H1 (cell line): ENCODE results near the gene MBOAT2. TPM values are rescaled to one million over a fixed set of nuclear protein-coding genes. Genes with fewer than 3 reads are reported as not detected.

ENCODE experiments used
- CTCF ChIA-PET: fragments of 300-600 bp; sonication (Branson Sonifier 250); formaldehyde crosslinking; loops from one replicate; lab custom pipeline; 2021; ENCODE audit not compliant: partially characterized antibody; lab: Charles Lee
- POLR2A ChIA-PET: fragments of 300-600 bp; sonication (Branson Sonifier 250); formaldehyde crosslinking; loops from one replicate; lab custom pipeline; 2021; ENCODE audit warnings: inconsistent platforms; ENCODE audit not compliant: partially characterized antibody; lab: Charles Lee
- DNase-seq, 2 experiments: peaks; one replicate each; pipeline versions ENCODE4 v3.0.0 to v3.0.0-alpha.2; 2010 to 2022; ENCODE audit warnings: low spot score in 2 of 2, low read depth in 1 of 2, mixed read lengths in 1 of 2
- FAIRE-seq: peaks from 2 replicates; lab custom pipeline; 2011; peaks lifted over from hg19 to GRCh38; lab: Jason Lieb, UNC
- H2AFZ ChIP-seq: 2 replicates; pipeline ENCODE4 v1.8.1; 2012; ENCODE audit warnings: low read length, inconsistent platforms
- H2AK5ac ChIP-seq: 2 replicates; pipeline ENCODE4 v1.6.1; 2013; ENCODE audit warnings: low read depth, low read length
- H2BK120ac ChIP-seq: replicated peaks from 2 replicates; pipeline ENCODE3; 2013; ENCODE audit warnings: low read depth, low read length, inconsistent platforms
- H2BK12ac ChIP-seq: 2 replicates; pipeline ENCODE4 v1.6.1; 2013; ENCODE audit warnings: low read depth, low read length
- H2BK15ac ChIP-seq: 2 replicates; pipeline ENCODE4 v1.6.1; 2013; ENCODE audit warnings: low read length
- H2BK20ac ChIP-seq: 2 replicates; pipeline ENCODE4 v1.6.1; 2013; ENCODE audit warnings: low read length
- H2BK5ac ChIP-seq: 2 replicates; pipeline ENCODE4 v1.6.1; 2013; ENCODE audit warnings: low read depth, low read length
- H3K14ac ChIP-seq: 2 replicates; pipeline ENCODE4 v1.6.1; 2013; ENCODE audit warnings: inconsistent platforms; ENCODE audit not compliant: insufficient read length
- H3K18ac ChIP-seq: 2 replicates; pipeline ENCODE4 v1.6.1; 2013; ENCODE audit warnings: low read length; ENCODE audit errors: extremely low read depth
- H3K23ac ChIP-seq: 2 replicates; pipeline ENCODE4 v1.6.1; 2013; ENCODE audit warnings: inconsistent platforms; ENCODE audit not compliant: insufficient read length
- H3K23me2 ChIP-seq: 2 replicates; pipeline ENCODE4 v1.6.1; 2013; ENCODE audit warnings: low read depth, low read length
- H3K27ac ChIP-seq: 2 replicates; pipeline ENCODE4 v1.6.1; 2011; ENCODE audit warnings: low read depth, low read length, inconsistent platforms
- H3K27me3 ChIP-seq, 4 experiments: replicated peaks in 1 of 4; 1 replicate in 1 of 4; 2 replicates in 3 of 4; pipeline versions ENCODE4 v1.6.1 to v1.8.1; 2011 to 2013; ENCODE audit warnings: low read length in 3 of 4, mild to moderate bottlenecking in 3 of 4, inconsistent platforms in 2 of 4, mixed read lengths in 2 of 4, moderate library complexity in 1 of 4; ENCODE audit not compliant: control insufficient read depth in 3 of 4, insufficient read depth in 3 of 4; ENCODE audit errors: extremely low read depth in 1 of 4
- H3K36me3 ChIP-seq, 4 experiments: 2 replicates each; pipeline versions ENCODE4 v1.6.1 to v1.8.1; 2011 to 2013; ENCODE audit warnings: mild to moderate bottlenecking in 4 of 4, low read length in 3 of 4, moderate library complexity in 2 of 4, control low read depth in 1 of 4, inconsistent platforms in 1 of 4; ENCODE audit not compliant: insufficient read depth in 4 of 4, control insufficient read depth in 2 of 4
- H3K4ac ChIP-seq: replicated peaks from 2 replicates; pipeline ENCODE3; 2013; ENCODE audit warnings: low read length, low read depth, mixed read lengths, inconsistent platforms; ENCODE audit not compliant: insufficient read length
- H3K4me1 ChIP-seq, 4 experiments: replicated peaks in 1 of 4; 1 replicate in 1 of 4; 2 replicates in 3 of 4; pipeline versions ENCODE4 v1.6.1 to v1.8.1; 2011 to 2013; ENCODE audit warnings: low read length in 3 of 4, inconsistent platforms in 2 of 4, mixed read lengths in 1 of 4; ENCODE audit not compliant: insufficient read depth in 4 of 4, control insufficient read depth in 3 of 4
- H3K4me2 ChIP-seq, 2 experiments: 2 replicates each; pipeline versions ENCODE4 v1.6.1 to v1.8.1; 2011 to 2013; ENCODE audit warnings: low read depth in 2 of 2, low read length in 2 of 2, control low read depth in 1 of 2, inconsistent platforms in 1 of 2, mild to moderate bottlenecking in 1 of 2; ENCODE audit not compliant: insufficient read depth in 1 of 2
- H3K4me3 ChIP-seq, 4 experiments: fragments of 200-600, 300-600 bp in 1 of 4; sonication (generic), shearing (Covaris generic), sonication (Bioruptor Twin) in 1 of 4; 2 replicates each; pipeline versions ENCODE4 v1.5.1 to v1.8.1; 2011 to 2016; ENCODE audit warnings: low read length in 4 of 4, low read depth in 3 of 4, control low read depth in 2 of 4, inconsistent platforms in 2 of 4, mild to moderate bottlenecking in 2 of 4, mixed read lengths in 1 of 4, moderate library complexity in 1 of 4; ENCODE audit not compliant: insufficient read depth in 2 of 4; ENCODE audit errors: extremely low read depth in 1 of 4
- H3K56ac ChIP-seq: replicated peaks from 2 replicates; pipeline ENCODE3; 2013; ENCODE audit warnings: low read depth, mild to moderate bottlenecking, mixed read lengths, low read length, inconsistent platforms; ENCODE audit not compliant: insufficient read length
- H3K79me1 ChIP-seq: 2 replicates; pipeline ENCODE4 v1.6.1; 2013; ENCODE audit warnings: low read depth, low read length, control low read depth
- H3K79me2 ChIP-seq, 2 experiments: 2 replicates each; pipeline versions ENCODE4 v1.6.1 to v1.8.1; 2012 to 2013; ENCODE audit warnings: low read length in 2 of 2, mild to moderate bottlenecking in 2 of 2, inconsistent platforms in 1 of 2; ENCODE audit not compliant: insufficient read depth in 2 of 2, control insufficient read depth in 1 of 2
- H3K9ac ChIP-seq, 4 experiments: replicated peaks in 1 of 4; 1 replicate in 1 of 4; 2 replicates in 3 of 4; pipeline versions ENCODE4 v1.6.1 to v1.8.1; 2011 to 2013; ENCODE audit warnings: low read depth in 3 of 4, low read length in 3 of 4, control low read depth in 2 of 4, mild to moderate bottlenecking in 2 of 4, moderate library complexity in 2 of 4, inconsistent platforms in 1 of 4; ENCODE audit errors: extremely low read depth in 1 of 4
- H3K9me3 ChIP-seq, 2 experiments: 2 replicates each; pipeline versions ENCODE4 v1.6.1 to v1.8.1; 2012 to 2013; ENCODE audit warnings: mild to moderate bottlenecking in 2 of 2, moderate library complexity in 2 of 2, control low read depth in 1 of 2, inconsistent platforms in 1 of 2, low read depth in 1 of 2, low read length in 1 of 2, mixed read lengths in 1 of 2; ENCODE audit not compliant: insufficient read depth in 2 of 2
- H4K20me1 ChIP-seq, 2 experiments: replicated peaks in 1 of 2; 2 replicates each; pipeline versions ENCODE3 to v1.8.1; 2011 to 2013; ENCODE audit warnings: inconsistent platforms in 2 of 2, low read length in 2 of 2, mild to moderate bottlenecking in 1 of 2; ENCODE audit not compliant: insufficient read depth in 2 of 2, control insufficient read depth in 1 of 2
- H4K5ac ChIP-seq: 2 replicates; pipeline ENCODE4 v1.6.1; 2013; ENCODE audit warnings: low read length, low read depth, mixed read lengths, inconsistent platforms; ENCODE audit not compliant: insufficient read length
- H4K8ac ChIP-seq: 2 replicates; pipeline ENCODE4 v1.8.0; 2013; ENCODE audit warnings: mild to moderate bottlenecking, moderate library complexity, low read length, inconsistent platforms; ENCODE audit not compliant: insufficient read depth; ENCODE audit errors: extremely low read depth
- H4K91ac ChIP-seq: replicated peaks from 2 replicates; pipeline ENCODE3; 2013; ENCODE audit warnings: low read length, mixed read lengths, inconsistent platforms; ENCODE audit not compliant: insufficient read length
- CEBPB ChIP-seq: IDR thresholded peaks from 2 replicates; pipeline ENCODE4 v1.6.1; 2012; ENCODE audit warnings: low read depth, low read length
- CREB1 ChIP-seq: IDR thresholded peaks from 2 replicates; pipeline ENCODE4 v1.6.1; 2012; ENCODE audit warnings: inconsistent platforms
- EGR1 ChIP-seq: IDR thresholded peaks from 2 replicates; pipeline ENCODE4 v1.6.1; 2011; ENCODE audit warnings: low read depth, low read length, borderline replicate concordance
- FOSL1 ChIP-seq: IDR thresholded peaks from 2 replicates; pipeline ENCODE4 v1.6.1; 2011; ENCODE audit warnings: mild to moderate bottlenecking, low read depth, low read length, moderate library complexity; ENCODE audit not compliant: insufficient read depth
- HDAC2 ChIP-seq, 2 experiments: fragments of 300-600 bp in 1 of 2; sonication (generic) in 1 of 2; IDR thresholded peaks; 2 replicates each; pipeline ENCODE4 v1.6.1; 2011 to 2012; ENCODE audit warnings: low read depth in 2 of 2, low read length in 2 of 2, mild to moderate bottlenecking in 2 of 2, moderate library complexity in 2 of 2, borderline replicate concordance in 1 of 2, inconsistent platforms in 1 of 2
- JUND ChIP-seq: IDR thresholded peaks from 2 replicates; pipeline ENCODE4 v1.6.1; 2011; ENCODE audit warnings: mild to moderate bottlenecking, improper control_type of control experiment, low read length
- MAFK ChIP-seq: IDR thresholded peaks from 2 replicates; pipeline ENCODE4 v1.6.1; 2012; ENCODE audit warnings: low read depth, mild to moderate bottlenecking, improper control_type of control experiment, low read length
- RXRA ChIP-seq: IDR thresholded peaks from 2 replicates; pipeline ENCODE4 v1.6.1; 2011; ENCODE audit warnings: low read depth, mild to moderate bottlenecking, low read length, moderate library complexity; ENCODE audit not compliant: insufficient read depth
- SIRT6 ChIP-seq: IDR thresholded peaks from one replicate; pipeline ENCODE4 v1.7.1; 2012; ENCODE audit warnings: low read length, inconsistent platforms
- SIX5 ChIP-seq: IDR thresholded peaks from 2 replicates; pipeline ENCODE4 v1.6.1; 2011; ENCODE audit warnings: mild to moderate bottlenecking, low read depth, low read length
- SUZ12 ChIP-seq: fragments of 200-600 bp; sonication (generic); IDR thresholded peaks from 2 replicates; pipeline ENCODE4 v1.6.1; 2012; ENCODE audit warnings: mild to moderate bottlenecking, inconsistent platforms, low read length, moderate library complexity, mixed read lengths
- TBP ChIP-seq: IDR thresholded peaks from 2 replicates; pipeline ENCODE4 v1.6.1; 2011; ENCODE audit warnings: low read depth, low read length, improper control_type of control experiment
- WGBS, 2 experiments: shearing (Covaris generic) in 1 of 2; methylation state at CpG; one replicate each; pipeline versions ENCODE4 v1.1.6 to v1.1.7; 2013 to 2015; ENCODE audit warnings: low lambda C conversion rate in 2 of 2, mixed read lengths in 2 of 2, inconsistent platforms in 1 of 2, low coverage in 1 of 2, missing lambda C conversion rate in 1 of 2; ENCODE audit not compliant: insufficient replicate concordance in 2 of 2, insufficient coverage in 1 of 2, insufficient read length in 1 of 2; ENCODE audit errors: extremely low coverage in 1 of 2, missing lambda C conversion rate in 1 of 2; 5-methylcytosine and 5-hydroxymethylcytosine counted together
- polyA plus RNA-seq, 7 experiments: library from polyadenylated mRNA; depleted of rRNA in 3 of 7; stranded (reverse) in 5 of 7; unstranded in 2 of 7; fragments of >200 nt in 5 of 7; fragments of 200-250 nt in 2 of 7; gene quantifications; 1 replicate in 5 of 7; 2 replicates in 1 of 7; 4 replicates in 1 of 7; pipeline versions ENCODE4 v1.2.1 to v1.2.3, GENCODE V29; 2011 to 2013; ENCODE audit warnings: missing spikeins in 2 of 7, mixed read lengths in 2 of 7
- total RNA-seq: library from RNA; stranded (reverse); fragmentation: NEBNext Ultra II Directional; extraction: Animal tissue kit (Norgen Biotek cat#: 25700); gene quantifications from 2 replicates; pipeline ENCODE4 v1.2.1, GENCODE V29; 2021
- TF ChIP-seq, protein P1 (sequence below): IDR thresholded peaks from 2 replicates; pipeline ENCODE4 v1.6.1; 2011; ENCODE audit warnings: low read depth, mild to moderate bottlenecking, low read length; ENCODE audit not compliant: insufficient read depth

The MBOAT2 gene
- total and polyA plus RNA-seq, 2 of the 8 experiments (the other 6 are each of a cell fraction or from before 2014, with no cell fraction given), result 11.2 to 23.4 TPM

DNA sequence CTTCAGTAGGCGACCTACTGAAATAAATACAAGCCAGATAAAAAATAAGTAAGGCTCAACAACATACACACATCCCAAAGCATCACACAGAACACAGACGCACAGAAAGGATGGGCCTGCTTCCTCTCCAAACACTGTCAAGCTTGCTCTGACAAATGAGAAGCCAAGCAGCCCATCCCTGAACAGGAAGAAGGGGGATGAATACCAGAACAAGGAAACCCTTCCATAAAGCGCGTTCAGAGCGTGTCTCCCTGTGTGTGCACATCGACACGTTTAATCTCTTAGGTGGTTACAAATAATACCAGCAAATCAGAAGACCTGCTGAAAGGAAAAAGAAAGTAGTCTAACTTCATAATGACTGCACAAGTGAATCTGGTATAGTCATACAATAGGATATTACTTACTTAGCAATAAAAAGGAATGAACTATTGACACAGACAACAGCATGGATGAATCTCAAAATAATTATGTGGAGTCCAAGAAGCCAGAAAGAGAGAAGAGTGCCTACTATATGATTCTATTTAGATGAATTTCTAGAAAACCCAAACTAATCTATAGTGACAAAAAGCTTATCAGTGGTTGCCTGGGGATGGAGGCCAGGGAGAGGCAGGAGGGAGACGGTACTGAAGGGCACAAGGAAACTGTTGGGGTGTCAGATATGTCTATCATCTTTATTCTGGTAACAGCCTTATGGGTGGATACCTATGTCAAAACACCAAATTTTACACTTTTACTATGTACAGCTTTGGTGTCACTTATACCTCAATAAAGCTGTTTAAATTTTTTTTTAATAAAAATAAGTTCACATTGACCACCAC lies 26.8 kb downstream of the MBOAT2 start:
- Histone ChIP-seq H3K9me3 (no peaks in the 10 kb centered on the region), H3K27me3 (no peaks in the 10 kb centered on the region), H3K23me2 (no peaks in the 10 kb centered on the region), H3K18ac (no peak overlapping the region), H2BK5ac (no peak overlapping the region), H3K4me2 (no peak overlapping the region), H4K20me1 (no peaks in the 10 kb centered on the region), H2BK12ac (no peak overlapping the region), H3K4me1 (no peaks in the 10 kb centered on the region), H3K36me3 (no peaks in the 10 kb centered on the region), H2AK5ac (0 out of 2 replicates have a peak overlapping the region, but pooled peaks have one; percentile 26), H4K5ac (no peak overlapping the region), H3K27ac (no peak overlapping the region), H3K79me1 (peaks cover 3% of the 10 kb centered on the region), H3K4ac (no peak overlapping the region), H3K4me3 (no peak overlapping the region), H3K9ac (no peak overlapping the region), H2BK120ac (no peak overlapping the region), H3K56ac (no peak overlapping the region), H2AFZ (no peak overlapping the region), H2BK20ac (no peak overlapping the region), H4K8ac (no peak overlapping the region), H3K23ac (no peak overlapping the region), H4K91ac (no peak overlapping the region), H3K14ac (no peak overlapping the region), H2BK15ac (no peak overlapping the region), H3K79me2 (peaks cover 3 to 41% of the 10 kb centered on the region in 2 experiments; a peak in 3 of 4 replicates)
- ChIA-PET CTCF (interaction anchor here (0.8 to 2.6 kb wide), 5 partner anchors 9 to 173 kb away, joined by 3 to 8 read pairs (median 6); no protein-coding TSS in a partner anchor), POLR2A (interaction anchor here (0.7 kb wide), 1 partner anchor 53 kb away, joined by 3 read pairs; no protein-coding TSS in a partner anchor)
- WGBS, 2 experiments, result 86% methylated on average over 8 of the region's 8 CpGs; no CpG with 5 or more reads in 1 of the 2 experiments
- no peak for DNase-seq
- no peak for FAIRE-seq
- TF ChIP-seq MAFK (no peak), EGR1 (no peak), FOSL1 (no peak), RXRA (no peak), CEBPB (no peak), TBP (no peak), HDAC2 (IDR thresholded peaks at IDR 0.05; ENCODE audit: borderline replicate concordance in 1 of 2, low read depth in 2 of 2, low read length in 2 of 2) (no peak), SUZ12 (no peak), CREB1 (no peak), JUND (no peak), SIX5 (no peak), SIRT6 (no peak)
- TF ChIP-seq, protein P1, sequence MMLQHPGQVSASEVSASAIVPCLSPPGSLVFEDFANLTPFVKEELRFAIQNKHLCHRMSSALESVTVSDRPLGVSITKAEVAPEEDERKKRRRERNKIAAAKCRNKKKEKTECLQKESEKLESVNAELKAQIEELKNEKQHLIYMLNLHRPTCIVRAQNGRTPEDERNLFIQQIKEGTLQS, result no peak
